NT2/D1 (cell line): ENCODE measurements around the gene SDC1.

Source experiments
- SUZ12 ChIP-seq: IDR thresholded peaks from 2 replicates; pipeline ENCODE4 v1.6.1; 2011; ENCODE audit not compliant: insufficient read length, insufficient read depth; ENCODE audit errors: extremely low read depth
- YY1 ChIP-seq: IDR thresholded peaks from 2 replicates; pipeline ENCODE4 v1.6.1; 2011; ENCODE audit not compliant: insufficient read length, insufficient read depth
- ZNF274 ChIP-seq: IDR thresholded peaks from 2 replicates; pipeline ENCODE4 v1.6.1; 2011; ENCODE audit warnings: mild to moderate bottlenecking, low read depth, low read length

- TF ChIP-seq SUZ12: no peak
- no peak for TF ChIP-seq YY1
- TF ChIP-seq ZNF274: no peak
Measured at GRCh38 chr2:20184067-20184938, 40.6 kb downstream of the SDC1 start.
